NB4 (cell line): ENCODE measurements around the gene C20orf141.

Source experiments
- DNase-seq: peaks from one replicate; pipeline ENCODE4 v3.0.0; 2010; ENCODE audit warnings: low read depth
- H3K4me3 ChIP-seq: one replicate; pipeline ENCODE4 v1.5.1; 2011; ENCODE audit warnings: mild to moderate bottlenecking, low read depth, low read length, moderate library complexity
- CTCF ChIP-seq: IDR thresholded peaks from one replicate; pipeline ENCODE4 v1.5.1; 2012; ENCODE audit warnings: low read depth, low read length
- MAX ChIP-seq: IDR thresholded peaks from 2 replicates; pipeline ENCODE4 v1.6.1; 2011; ENCODE audit warnings: low read depth, low read length
- MYC ChIP-seq: IDR thresholded peaks from 2 replicates; pipeline ENCODE4 v1.6.1; 2011; ENCODE audit warnings: low read depth, low read length
- POLR2A ChIP-seq: IDR thresholded peaks from 2 replicates; pipeline ENCODE4 v1.6.1; 2011; ENCODE audit warnings: mild to moderate bottlenecking; ENCODE audit not compliant: insufficient read length; ENCODE audit errors: extremely low read depth

The C20orf141 gene

GRCh38 chr20:2801286-2801728 is 13.5 kb upstream of the C20orf141 start:
- peak overlapping the region; percentile 73 for H3K4me3 ChIP-seq
- no peak for TF ChIP-seq MYC
- TF ChIP-seq MAX = no peak
- TF ChIP-seq POLR2A = no peak
- TF ChIP-seq CTCF = no peak
- DNase-seq = peak; percentile 56

GRCh38 chr20:2804041-2804828 is 10.6 kb upstream of the C20orf141 start:
- no peak for TF ChIP-seq POLR2A
- TF ChIP-seq MAX = no peak
- TF ChIP-seq MYC = no peak
- TF ChIP-seq CTCF = no peak
- H3K4me3 ChIP-seq = no peak overlapping the region
- DNase-seq = no peak

- DNase-seq = peak; percentile 67
- TF ChIP-seq CTCF = no peak
- TF ChIP-seq POLR2A = no peak
- TF ChIP-seq MAX = no peak
- TF ChIP-seq MYC = no peak
- no peak overlapping the region for H3K4me3 ChIP-seq
These were observed 9.7 kb upstream of the C20orf141 start for GRCh38 chr20:2804852-2805688.

GRCh38 chr20:2805689-2806350 is 9.0 kb upstream of the C20orf141 start:
- no peak overlapping the region for H3K4me3 ChIP-seq
- DNase-seq = no peak
- TF ChIP-seq MYC (no peak), MAX (no peak), CTCF (no peak), POLR2A (no peak)

- no peak for TF ChIP-seq POLR2A
- TF ChIP-seq MYC = no peak
- TF ChIP-seq CTCF = no peak
- TF ChIP-seq MAX = no peak
- no peak for DNase-seq
These were observed 8.5 kb upstream of the C20orf141 start for GRCh38 chr20:2806351-2806701.

More at GRCh38 chr20:2806351-2806701, 8.5 kb upstream of the C20orf141 start:
- no peak overlapping the region for H3K4me3 ChIP-seq
